NCI-H1694 treated with DMSO at 0.1 percent for 48 hours (cell line): ENCODE results near the gene CRY1.
"Not testable (repeated sequence)": the region's sequence is repeated elsewhere in the genome, so short reads cannot be mapped to it uniquely, and the experiment has no call there.

ENCODE experiments used
- DNase-seq: peaks from one replicate; lab custom pipeline; 2025; lab: John Stamatoyannopoulos, UW

The CRY1 gene

DNA sequence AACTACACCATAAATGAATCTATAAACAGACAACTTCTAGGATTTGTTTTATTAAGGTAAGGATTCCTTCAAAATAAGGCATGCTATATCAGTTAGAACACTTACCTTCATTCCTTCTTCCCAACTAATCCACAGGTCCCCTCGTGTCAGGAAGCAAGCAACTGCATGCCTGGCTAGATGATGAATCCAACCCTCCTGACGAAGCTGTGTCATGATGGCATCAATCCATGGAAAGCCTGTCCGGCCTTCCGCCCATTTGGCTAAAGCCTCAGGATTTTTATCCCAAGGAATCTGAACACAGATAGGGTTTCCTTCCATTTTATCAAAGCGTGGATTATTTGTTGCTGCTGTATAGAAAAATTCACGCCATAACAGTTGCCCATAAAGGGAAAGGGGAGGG lies 93.9 kb downstream of the CRY1 start:
- no peak for DNase-seq

DNA sequence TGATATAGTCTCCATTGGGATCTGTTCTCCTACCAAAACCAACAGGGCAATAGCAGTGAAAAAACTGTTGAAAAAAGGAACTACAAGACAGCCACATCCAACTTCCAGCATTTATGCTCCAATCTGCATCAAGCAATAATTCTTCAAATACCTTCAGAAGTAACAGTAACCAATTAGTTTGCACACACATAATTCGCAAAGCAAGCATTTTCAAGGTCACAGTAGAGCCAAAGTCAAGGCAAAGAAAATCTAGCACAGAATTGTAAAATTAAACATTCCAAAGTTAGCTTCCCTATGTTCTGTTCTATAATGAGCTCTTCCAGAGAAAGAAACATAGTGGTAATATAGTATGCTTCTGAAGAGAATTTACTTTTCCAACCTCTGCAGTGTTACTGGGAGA lies 95.4 kb downstream of the CRY1 start:
- no peak for DNase-seq

DNA sequence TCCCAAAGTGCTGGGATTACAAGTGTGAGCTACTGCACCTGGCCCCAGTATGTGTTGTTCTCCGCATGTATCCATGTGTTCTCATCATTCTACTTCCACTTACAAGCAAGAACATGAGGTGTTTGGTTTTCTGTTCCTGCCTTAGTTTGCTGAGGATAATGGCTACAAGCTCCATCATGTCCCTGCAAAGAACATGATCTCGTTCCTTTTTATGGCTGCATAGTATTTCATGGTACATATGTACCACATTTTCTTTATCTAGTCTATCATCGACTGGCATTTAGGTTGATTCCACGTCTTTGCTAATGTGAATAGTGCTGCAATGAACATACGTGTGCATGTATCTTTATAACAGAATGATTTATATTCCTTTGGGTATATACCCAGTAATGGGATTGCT lies 97.2 kb downstream of the CRY1 start:
- DNase-seq = not testable (repeated sequence)

DNA sequence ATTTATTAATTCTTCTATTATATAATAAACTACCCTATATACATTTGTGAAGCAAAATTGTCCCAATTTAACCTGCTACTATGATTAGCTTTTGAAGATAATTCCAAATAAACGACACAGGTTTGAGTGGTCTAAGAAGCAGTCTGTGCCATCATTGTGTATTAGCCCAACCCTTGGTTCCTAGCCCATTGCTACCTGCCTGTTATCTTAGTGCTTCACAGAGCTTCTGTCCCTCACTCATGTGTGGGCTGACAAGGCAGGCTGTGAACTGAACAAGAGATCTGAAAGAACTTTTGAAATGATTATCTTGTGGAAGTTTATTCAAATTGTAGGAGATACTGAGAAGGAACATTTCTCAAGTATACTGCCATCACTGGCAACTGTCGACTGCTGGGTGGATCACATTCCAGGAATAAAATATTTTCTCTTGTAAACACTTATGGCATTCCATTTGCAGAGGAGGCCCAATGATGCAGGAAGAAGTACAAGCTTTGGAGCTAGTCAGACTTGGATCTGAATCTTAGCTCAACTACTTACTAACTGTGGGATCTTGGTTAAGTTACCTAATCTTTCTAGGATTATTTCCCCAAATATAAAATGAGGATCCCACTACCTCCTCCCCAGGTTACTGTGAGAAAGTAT lies 98.6 kb downstream of the CRY1 start:
- DNase-seq = no peak

DNA sequence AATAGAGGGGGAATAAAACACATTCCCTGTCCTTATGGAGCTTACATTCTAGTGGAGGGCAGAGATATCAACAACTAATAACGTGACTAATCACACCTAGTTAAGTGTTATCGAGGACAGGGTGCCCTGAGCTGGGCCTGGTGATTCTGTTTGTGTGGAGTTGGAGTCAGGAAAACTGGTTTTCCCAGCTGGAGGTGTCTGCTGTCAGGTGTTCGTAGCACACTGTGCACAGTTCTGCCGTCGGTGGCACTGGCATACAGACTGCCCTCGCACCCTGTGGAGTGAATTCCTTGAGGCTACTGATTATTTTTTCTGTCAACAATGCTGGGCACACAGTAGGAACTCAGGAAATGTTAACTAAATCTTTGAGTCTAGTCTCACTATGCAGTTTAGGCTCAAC lies 105.5 kb downstream of the CRY1 start:
- DNase-seq = no peak

DNA sequence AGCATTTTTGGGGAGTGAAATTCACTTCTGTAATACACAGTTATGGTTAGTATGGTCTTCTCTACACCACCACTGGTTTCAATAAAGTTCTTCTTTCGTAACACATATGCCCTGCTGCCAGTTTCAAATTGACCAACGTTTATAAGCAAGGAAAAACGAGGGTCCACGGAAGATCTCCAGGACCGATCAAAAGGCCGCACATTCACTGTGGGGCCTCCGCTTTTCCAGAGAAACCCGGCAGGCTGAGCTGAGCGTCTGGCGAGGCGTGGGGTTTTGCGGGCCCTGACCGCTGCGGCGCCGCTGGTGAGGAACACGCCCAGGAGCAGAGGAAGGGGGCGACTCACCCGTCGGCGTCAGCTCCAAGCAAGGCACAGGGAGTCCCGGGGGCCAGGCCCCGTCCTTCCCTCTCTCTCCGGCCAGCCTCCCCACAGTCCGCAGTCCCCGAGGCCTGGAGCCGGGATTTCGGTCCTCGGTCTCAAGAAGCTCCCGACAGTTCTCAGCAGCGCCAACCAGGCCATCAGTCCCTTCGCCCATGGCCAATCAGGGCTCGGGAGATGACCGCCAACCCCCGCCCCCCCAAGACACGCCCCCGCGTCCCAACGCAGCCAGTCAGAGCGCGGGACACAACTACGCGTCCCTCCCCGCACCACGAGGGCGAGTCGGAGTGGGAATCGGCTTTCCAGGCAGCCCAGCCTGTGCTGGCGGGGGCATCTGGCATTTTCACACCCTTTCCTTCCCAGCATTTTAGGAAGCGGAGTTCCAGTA lies 106.5 kb downstream of the CRY1 start, which contains the start of gene MTERF2:
Gene MTERF2, minus strand, starts transcription at position 522 of the 765 bp plus-strand sequence. CDS start 8,432 bp downstream, outside the sequence.
- peak; percentile 74 for DNase-seq

DNA sequence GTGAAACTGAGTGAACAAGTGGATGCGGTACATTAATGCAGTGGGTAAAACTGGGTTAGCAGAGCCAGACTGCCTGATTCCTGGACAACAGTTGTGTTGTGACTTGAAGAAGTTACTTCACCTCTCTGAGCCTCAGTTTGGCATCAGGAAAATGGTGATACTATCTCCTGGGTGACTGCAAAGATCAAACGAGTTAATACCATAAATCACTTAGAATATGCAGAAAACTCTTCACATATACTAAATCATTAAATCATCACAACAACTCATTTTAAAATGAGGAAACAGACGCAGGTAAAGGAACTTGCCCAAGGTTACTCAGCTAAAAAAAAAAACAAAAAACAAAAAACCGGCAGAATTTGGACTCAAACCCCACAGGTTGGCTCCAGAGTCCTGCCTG lies 107.2 kb downstream of the CRY1 start:
- DNase-seq = no peak

DNA sequence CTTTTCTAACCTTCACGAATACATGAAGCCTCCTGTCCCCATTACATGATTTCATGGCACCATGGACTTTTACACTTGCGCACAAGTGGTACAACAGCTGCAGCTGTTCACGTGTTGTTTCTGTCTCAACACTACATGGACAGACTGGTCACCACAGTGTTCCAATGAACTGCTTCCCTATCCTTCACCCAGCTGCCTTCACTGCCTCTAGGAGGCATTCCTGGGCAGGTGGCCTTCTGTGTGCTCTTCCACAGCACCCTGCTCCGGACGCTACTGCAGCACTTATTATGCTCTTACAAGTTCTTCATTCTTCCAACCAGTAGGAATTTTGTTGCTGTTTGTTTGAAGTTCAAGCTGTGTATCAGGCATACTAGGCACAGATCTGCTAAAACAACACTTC lies 107.9 kb downstream of the CRY1 start:
- DNase-seq = no peak

DNA sequence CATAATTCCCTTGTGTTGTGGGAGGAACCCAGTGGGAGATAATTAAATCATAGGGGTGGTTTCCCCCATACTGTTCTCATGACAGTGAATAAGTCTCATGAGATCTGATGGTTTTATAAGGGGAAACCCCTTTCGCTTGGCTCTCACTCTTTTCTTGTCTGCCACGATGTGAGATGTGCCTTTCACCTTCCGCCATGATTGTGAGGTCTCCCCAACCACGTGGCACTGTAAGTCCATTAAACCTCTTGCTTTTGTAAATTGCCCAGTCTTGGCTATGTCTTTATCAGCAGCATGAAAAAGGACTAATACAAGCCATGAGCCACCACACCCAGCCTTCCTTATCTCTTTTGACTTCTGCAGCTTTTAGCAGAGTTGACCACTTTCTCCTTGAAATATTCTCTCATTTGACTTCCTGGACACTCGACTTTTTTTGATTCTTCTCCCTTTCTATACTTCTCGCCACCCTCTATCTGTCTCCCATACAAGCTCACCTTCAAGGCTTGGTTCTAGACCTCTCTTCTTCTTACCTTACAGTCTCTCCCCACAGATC lies 108.7 kb downstream of the CRY1 start:
- DNase-seq = no peak

DNA sequence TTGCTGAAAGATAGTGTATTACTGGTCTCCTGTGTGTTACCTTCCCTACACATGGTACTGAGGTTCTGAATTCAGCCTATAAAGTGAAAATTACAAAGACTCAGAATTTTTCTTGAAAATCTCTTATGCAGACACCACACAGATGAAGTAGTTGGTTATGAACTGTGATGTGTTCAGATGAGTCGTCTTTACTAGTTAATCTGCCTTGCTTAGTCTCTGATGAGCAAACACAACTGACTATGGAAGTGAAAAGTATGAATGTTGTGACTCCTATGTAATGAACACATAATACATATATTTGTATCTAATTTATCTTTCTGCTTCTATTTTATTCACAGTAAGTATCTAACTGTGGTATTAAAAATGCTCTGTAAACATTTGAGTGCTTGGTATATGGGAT lies 111.1 kb downstream of the CRY1 start:
- DNase-seq = no peak

DNA sequence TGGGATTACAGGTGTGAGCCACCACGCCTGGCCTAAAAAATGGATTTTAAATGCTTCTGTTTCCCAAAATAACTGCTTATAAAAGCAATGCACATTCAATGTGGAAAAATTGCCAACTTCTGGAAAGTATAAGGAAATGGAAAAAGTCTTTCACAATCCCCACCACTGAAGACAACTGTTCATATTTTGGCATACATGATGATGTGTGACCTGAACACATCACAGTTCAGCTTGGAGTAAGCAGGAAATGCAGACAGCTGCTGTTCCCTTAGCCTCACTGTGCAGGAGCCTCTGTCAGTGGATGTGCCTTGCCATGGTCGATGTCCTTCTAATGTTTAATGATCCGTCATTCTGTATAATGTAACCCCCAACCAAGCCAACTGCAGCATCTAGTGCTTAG lies 111.6 kb downstream of the CRY1 start:
- no peak for DNase-seq

DNA sequence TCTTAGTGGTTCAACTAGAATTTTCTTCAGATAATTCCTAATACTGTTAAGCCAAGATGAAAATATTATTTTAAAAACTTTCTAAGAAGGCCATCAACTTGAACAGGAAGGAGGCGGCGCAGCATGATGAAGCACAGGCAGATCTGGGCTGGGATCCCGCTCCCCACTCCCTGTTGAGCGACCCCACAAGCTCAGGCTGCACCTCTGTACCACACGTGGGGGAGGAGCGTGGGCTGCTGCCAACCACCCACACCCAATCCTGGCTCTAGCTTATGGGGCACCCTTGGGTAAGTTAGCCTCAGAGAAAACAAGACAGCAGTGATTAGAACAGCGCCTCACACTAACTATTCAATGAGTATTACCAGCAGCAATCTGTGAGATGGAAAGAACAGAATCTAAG lies 112.4 kb downstream of the CRY1 start:
- no peak for DNase-seq

DNA sequence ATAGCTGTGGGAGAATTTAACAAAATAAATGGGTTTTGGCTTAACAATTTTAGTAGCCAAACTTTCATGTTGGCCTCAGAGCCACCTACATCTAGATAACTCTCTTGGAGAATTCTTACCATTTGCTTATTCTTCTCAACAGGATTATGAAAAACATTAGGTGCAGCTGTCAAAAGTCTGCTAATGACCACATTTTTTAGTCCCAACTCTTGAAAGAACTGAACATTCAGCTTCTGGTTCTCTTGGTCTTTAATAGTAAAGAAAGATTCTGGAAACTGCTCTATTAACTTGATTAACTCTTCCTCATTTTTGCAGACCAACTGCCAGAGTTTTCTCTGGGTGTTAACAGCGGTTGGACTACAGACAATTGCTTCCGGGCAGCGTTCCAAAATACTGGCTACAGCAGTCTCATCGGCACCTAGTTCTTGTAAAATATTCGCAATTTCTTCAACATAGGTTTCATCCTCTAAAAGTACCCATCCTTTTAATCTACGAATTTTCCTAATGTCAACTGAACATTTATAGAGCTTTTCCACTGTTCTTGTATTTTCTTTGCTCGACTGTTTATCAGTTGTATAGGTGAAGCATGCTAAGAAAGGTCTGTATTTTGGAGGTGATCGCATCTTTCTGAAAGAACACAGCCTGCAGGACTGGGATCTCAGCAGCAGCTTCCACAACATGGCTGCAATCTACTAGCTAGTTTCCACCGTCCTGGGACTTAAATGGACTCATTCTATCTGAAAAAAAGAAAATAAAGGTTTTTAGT lies 115.1 kb downstream of the CRY1 start:
- peak; percentile 46 for DNase-seq

DNA sequence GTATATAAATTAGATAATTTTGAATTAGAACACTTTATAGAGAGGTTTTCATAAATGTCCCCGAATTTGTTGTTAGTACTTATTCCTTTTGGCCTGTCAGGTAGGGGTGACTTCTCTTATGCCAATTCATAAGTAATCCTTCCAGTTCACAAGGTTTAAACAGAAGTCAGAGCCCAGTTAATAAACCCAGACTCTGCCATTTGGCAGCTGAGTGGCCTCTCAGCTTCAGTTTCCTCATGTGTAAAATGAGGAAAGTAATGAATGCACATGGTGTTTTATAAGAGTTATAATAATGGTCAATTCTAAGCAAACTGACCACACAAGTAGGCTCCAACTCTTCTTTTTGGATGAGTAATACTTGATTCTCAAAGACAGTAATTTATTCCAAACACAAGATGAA lies 116.7 kb downstream of the CRY1 start:
- no peak for DNase-seq

DNA sequence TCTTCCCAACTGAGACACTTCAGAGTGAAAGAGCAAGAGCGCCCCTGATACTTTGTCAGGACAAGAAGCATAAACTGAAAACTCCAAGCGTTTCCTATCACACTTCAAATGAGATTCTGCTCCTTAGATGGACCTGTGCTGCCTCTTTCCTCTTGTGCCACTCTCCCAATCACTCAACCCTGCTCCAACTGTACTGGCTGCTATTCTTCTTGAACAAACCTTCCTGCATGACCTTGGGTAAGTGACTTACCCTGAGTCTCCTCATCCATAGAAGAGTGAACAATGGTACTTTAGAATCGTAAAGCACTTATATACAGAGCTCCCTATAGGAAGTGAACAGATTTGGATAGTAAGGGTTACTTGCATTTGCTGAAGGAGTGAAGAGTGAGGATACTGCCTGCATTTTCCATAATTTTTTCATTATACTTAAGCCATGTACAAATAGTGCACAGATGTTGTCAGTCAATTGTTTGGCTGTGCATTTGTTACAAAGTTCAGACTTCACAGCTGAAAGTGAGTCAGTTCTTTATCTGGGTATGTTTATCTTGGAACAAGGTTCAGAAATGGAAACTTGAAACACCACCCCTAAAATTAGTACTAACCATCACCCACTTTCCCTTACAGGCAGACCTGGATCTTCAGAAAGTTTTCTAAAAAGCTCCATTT lies 117.2 kb downstream of the CRY1 start:
- DNase-seq = no peak

DNA sequence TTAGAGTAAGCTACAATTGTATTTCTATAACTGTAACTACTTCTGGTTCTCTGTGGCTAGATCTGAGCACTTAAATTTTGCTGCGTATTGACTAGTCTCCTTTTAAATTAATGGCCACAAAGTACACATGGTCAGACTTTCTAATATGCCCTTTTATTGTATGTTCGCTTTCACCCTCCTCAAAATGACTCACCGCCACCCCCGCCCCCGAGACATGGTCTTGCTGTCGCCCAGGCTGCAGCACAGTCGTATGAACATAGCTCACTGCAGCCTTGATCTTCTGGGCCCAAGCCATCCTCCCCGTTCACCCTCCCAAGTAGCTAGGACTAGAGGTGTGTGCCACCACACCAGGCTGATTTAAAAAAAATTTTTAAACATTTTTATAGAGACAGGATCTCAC lies 118.3 kb downstream of the CRY1 start:
- no peak for DNase-seq

DNA sequence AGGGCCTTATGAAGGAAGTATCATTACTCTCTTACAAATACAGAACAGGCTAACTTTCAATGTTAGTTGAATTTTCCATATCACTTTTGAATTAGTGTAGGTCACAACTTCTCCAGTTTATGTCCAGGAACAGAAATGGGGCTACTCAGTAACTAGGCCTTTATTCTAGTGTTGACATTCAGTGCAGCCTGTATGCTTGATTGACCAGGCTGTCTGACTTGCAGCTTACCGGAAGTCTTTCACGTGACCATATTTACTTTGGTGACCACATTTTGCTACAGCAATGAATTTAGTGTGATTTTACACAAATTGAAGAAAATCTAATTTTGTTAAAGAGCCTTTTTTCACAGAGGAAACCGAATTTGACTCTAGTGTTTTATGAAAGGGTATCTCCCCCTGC lies 118.8 kb downstream of the CRY1 start:
- no peak for DNase-seq

DNA sequence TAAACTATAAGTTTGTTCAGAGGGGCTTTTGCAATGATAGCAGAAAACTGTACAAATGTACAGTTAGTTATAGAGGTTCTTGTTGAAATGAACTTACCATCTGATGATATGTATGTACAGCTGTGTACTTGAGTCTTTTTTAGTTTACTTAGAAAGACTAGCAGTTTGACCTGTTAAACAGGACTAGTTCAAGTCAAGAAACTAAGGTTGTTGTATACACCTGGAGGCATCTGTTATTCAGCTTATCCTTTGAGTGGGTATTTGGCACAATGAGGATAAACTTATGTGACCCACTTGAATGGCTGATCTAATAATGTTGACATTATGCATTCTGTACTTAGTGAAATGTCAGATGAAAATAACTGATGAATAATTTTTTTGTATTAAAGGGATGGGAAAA lies 119.8 kb downstream of the CRY1 start:
- no peak for DNase-seq

DNA sequence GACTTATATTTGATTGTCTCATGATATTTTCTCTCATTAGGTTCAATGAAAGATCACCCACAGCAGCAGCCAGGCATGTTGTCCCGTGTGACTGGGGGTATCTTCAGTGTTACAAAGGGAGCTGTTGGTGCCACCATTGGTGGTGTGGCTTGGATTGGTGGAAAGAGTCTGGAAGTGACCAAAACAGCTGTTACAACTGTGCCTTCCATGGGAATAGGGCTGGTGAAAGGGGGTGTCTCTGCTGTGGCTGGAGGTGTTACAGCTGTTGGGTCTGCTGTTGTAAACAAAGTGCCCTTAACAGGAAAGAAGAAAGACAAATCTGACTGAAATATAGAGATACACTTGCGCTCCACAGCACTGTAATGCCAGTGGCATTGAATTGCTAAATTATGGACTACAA lies 122.3 kb downstream of the CRY1 start:
- DNase-seq = no peak

DNA sequence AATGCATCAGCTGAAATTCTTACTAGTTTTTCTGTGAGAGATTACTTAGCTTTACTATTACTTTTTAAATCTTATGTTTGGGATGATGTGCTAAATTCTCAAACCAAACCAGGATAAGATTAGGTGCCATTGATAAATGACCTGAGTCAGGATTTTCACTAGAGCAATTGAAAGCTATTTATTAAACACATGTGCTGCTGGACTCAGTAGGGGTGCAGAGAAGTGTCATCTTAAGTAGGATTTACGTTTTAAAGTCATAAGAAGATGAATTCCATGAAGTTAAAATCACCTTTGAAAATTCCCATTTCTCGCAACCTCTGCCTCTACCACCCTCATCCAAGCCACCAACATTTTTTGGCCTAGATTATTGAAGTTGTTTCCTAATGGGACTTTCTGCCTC lies 128.8 kb downstream of the CRY1 start:
- DNase-seq = no peak

DNA sequence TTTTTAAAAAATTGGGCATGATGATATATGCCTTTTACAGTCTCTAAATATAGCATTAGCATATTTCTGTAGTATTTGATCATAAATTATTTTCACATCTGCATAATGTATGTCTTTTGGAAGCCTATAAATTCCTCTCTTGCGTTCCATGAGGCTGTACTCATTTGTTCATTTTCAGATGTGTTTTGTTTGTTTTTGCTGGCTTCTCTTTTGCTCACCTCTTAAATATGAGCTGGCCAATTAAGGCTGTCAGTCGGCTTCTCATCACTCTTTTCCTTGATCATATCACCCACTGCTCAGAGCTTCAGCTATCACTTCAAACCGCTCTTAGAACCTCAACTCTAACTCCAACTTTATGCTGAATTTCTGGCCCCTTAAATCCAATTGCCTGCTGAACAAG lies 131.1 kb downstream of the CRY1 start:
- no peak for DNase-seq

DNA sequence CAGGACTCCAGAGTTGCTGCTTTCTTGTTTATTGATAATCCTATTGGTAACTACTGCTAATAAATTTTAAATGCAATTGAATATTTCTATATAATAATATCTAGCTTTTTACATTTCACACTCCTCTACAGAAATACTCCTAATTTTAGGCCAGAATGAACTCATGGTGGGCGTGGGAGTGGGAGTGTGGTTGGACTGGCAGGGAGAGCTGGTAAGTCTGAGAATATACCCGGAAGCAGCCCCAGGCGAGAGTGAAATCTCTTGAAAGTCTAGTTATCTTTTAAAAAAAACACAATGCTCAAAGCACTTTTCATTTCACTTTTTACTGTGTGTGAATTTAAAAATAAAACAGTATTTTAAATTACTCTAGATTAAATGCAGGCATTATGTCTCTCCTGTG lies 132.9 kb downstream of the CRY1 start:
- DNase-seq = no peak
